ENCODE measurements around the gene MTHFD1L. TPM values are rescaled to one million over a fixed set of nuclear protein-coding genes. Genes with fewer than 3 reads are reported as not detected.
A peak's percentile ranks its signal among the peaks of the same experiment; 100 is the strongest.

MTHFD1L gene
- total RNA-seq, 1 donor, result 68.7 TPM

- peak; percentile 78 for DNase-seq (ENCODE audit: low read depth)
- no peak overlapping the region for H3K4me3 ChIP-seq (ENCODE audit: low read depth, low read length)
- TF ChIP-seq CTCF (IDR thresholded peaks at IDR 0.05; ENCODE audit: insufficient read depth, low read length), result no peak
These were observed 33.1 kb downstream of the MTHFD1L start for GRCh38 chr6:150898399-150899170.

- H3K4me3 ChIP-seq (ENCODE audit: low read depth, low read length), result no peak overlapping the region
- TF ChIP-seq CTCF (IDR thresholded peaks at IDR 0.05; ENCODE audit: insufficient read depth, low read length), result no peak
- DNase-seq (ENCODE audit: low read depth), result peak; percentile 60
These were observed 33.7 kb downstream of the MTHFD1L start for GRCh38 chr6:150899231-150899630.

- no peak for DNase-seq (ENCODE audit: low read depth)
- no peak overlapping the region for H3K4me3 ChIP-seq (ENCODE audit: low read depth, low read length)
- TF ChIP-seq CTCF (IDR thresholded peaks at IDR 0.05; ENCODE audit: insufficient read depth, low read length), result no peak
These were observed 34.5 kb downstream of the MTHFD1L start for GRCh38 chr6:150900049-150900448.

GRCh38 chr6:150902142-150902776 lies 36.8 kb downstream of the MTHFD1L start:
- H3K4me3 ChIP-seq (ENCODE audit: low read depth, low read length), result no peak overlapping the region

GRCh38 chr6:150905769-150906168 lies 40.3 kb downstream of the MTHFD1L start:
- no peak for TF ChIP-seq CTCF (IDR thresholded peaks at IDR 0.05; ENCODE audit: insufficient read depth, low read length)
- no peak for DNase-seq (ENCODE audit: low read depth)
- H3K4me3 ChIP-seq (ENCODE audit: low read depth, low read length), result no peak overlapping the region

More at GRCh38 chr6:150902142-150902776, 36.8 kb downstream of the MTHFD1L start:
- no peak for TF ChIP-seq CTCF (IDR thresholded peaks at IDR 0.05; ENCODE audit: insufficient read depth, low read length)
- DNase-seq (ENCODE audit: low read depth), result peak; percentile 63

GRCh38 chr6:150906641-150907326 lies 41.3 kb downstream of the MTHFD1L start:
- TF ChIP-seq CTCF (IDR thresholded peaks at IDR 0.05; ENCODE audit: insufficient read depth, low read length), result no peak
- H3K4me3 ChIP-seq (ENCODE audit: low read depth, low read length), result no peak overlapping the region
- peak; percentile 30 for DNase-seq (ENCODE audit: low read depth)

Data from fibroblast of the aortic adventitia (primary cell).